Upper lobe of left lung (tissue), 6 donors: ENCODE results near the gene MRPL37. TPM values are rescaled to one million over a fixed set of nuclear protein-coding genes. Genes with fewer than 3 reads are reported as not detected.

Source experiments
- ATAC-seq, 2 donors: fragments of 200-7000 bp; cut with Tn5 transposase; one replicate each; pipeline ENCODE4 v1.9.1; 2022; ENCODE audit warnings: mild to moderate bottlenecking in 2 of 2, moderate library complexity in 2 of 2; ENCODE audit not compliant: low FRiP score in 2 of 2
- DNase-seq, 2 donors: peaks; one replicate each; pipeline ENCODE4 v3.0.0-alpha.2; 2019 to 2020
- H3K27ac ChIP-seq, 4 donors: fragments of 200-600 bp; sonication (generic); one replicate each; pipeline ENCODE4 v1.5.1; 2016 to 2019
- H3K27me3 ChIP-seq, 4 donors: fragments of 200-600 bp; sonication (generic); one replicate each; pipeline ENCODE4 v1.5.1; 2017 to 2019
- H3K36me3 ChIP-seq, 4 donors: fragments of 200-600 bp; sonication (generic); one replicate each; pipeline ENCODE4 v1.5.1; 2016 to 2019
- H3K4me1 ChIP-seq, 4 donors: fragments of 200-600 bp; sonication (generic); one replicate each; pipeline ENCODE4 v1.5.1; 2018 to 2019
- H3K4me3 ChIP-seq, 4 donors: fragments of 200-600 bp; sonication (generic); one replicate each; pipeline ENCODE4 v1.5.1; 2017 to 2019; ENCODE audit warnings: mild to moderate bottlenecking in 2 of 4, moderate library complexity in 1 of 4
- H3K9me3 ChIP-seq, 4 donors: fragments of 200-600 bp; sonication (generic); one replicate each; pipeline ENCODE4 v1.5.1; 2018 to 2019
- EP300 ChIP-seq, 4 donors: sonication (generic); formaldehyde crosslinking; IDR thresholded peaks; one replicate each; pipeline ENCODE4 v1.5.1; 2017; ENCODE audit warnings: antibody characterized with exemption in 4 of 4, control low read depth in 2 of 4
- POLR2A ChIP-seq, 4 donors: fragments of 450-650 bp; IDR thresholded peaks; one replicate each; pipeline ENCODE4 v1.5.1; 2016 to 2017; ENCODE audit warnings: antibody characterized with exemption in 4 of 4, mild to moderate bottlenecking in 2 of 4
- POLR2AphosphoS5 ChIP-seq, 2 donors: sonication (generic); formaldehyde crosslinking; IDR thresholded peaks; one replicate each; pipeline ENCODE4 v1.5.1; 2017; ENCODE audit warnings: antibody characterized with exemption in 2 of 2
- WGBS, 2 donors: methylation state at CpG; one replicate each; pipeline ENCODE4 v1.1.5; 2017 to 2018; 5-methylcytosine and 5-hydroxymethylcytosine counted together
- total RNA-seq, 6 donors: library from RNA; depleted of rRNA in 4 of 6; stranded (reverse); fragments of >200 nt in 4 of 6; gene quantifications; one replicate each; pipeline versions ENCODE4 v1.1.0 to v1.2.1, GENCODE V29; 2016 to 2021
- TF ChIP-seq, protein P1 (sequence below), 6 experiments: fragments of 450-650 bp in 4 of 6; fragments of 200-600 bp in 2 of 6; sonication (generic) in 2 of 6; IDR thresholded peaks; one replicate each; pipeline ENCODE4 v1.5.1; 2016 to 2019; ENCODE audit warnings: antibody characterized with exemption in 6 of 6
- donor health status: DM: no; HTN: no; CAD: no; lungs with moderate emphysema.
- donor health status: DM: no; HTN: yes; CAD: no; lungs with severe emphysema.

The MRPL37 gene
- total RNA-seq, 6 donors from 2014 or later: 33.2 to 58.2 (median 47.0) TPM

DNA sequence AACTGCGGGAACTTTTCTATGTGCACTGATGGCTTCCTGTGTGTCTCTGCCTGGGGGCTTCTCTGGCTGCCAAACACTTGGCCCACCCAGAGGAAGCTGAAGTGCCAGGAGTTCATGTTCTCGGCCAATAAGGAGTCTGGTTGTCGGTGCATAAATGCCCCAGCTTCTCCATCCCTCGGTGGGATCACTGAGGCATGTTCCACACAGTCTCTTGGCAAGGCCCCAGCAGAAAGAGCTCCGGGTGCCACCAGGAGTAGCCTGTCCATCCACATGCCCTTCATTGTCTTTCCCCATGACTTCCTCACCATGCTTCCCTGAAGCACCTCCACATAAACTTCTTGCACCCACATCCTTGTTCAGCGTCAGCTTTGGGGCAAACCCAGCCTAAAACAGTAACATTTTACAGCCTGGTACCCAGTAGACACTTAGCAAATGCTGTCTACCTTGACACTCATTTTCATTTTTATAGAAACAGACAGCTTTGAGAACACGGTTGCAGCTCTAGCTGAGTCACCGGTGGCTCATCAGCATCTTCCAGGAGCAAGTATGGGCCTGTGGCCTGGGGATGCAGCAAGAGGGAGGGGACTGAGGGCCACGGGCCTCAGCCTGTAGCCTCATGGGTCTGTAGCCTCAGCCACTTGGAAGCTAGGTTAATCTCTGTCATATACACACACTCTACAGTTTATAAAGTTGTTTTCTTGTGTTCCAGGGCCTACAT, 32.4 kb upstream of the MRPL37 start:
- no peak overlapping the region for H3K4me3 ChIP-seq
- H3K27ac ChIP-seq: no peak overlapping the region
- H3K27me3 ChIP-seq: no peaks in the 10 kb centered on the region
- WGBS, 2 donors: 91 to 92% methylated on average over 9 of the region's 9 CpGs
- DNase-seq (no peak), ATAC-seq (no peak)
- no peak for TF ChIP-seq POLR2AphosphoS5 (IDR thresholded peaks at IDR 0.05)
- no peak for TF ChIP-seq EP300 (IDR thresholded peaks at IDR 0.05)
- H3K4me1 ChIP-seq: no peaks in the 10 kb centered on the region
- H3K9me3 ChIP-seq: no peaks in the 10 kb centered on the region
- no peaks in the 10 kb centered on the region for H3K36me3 ChIP-seq

DNA sequence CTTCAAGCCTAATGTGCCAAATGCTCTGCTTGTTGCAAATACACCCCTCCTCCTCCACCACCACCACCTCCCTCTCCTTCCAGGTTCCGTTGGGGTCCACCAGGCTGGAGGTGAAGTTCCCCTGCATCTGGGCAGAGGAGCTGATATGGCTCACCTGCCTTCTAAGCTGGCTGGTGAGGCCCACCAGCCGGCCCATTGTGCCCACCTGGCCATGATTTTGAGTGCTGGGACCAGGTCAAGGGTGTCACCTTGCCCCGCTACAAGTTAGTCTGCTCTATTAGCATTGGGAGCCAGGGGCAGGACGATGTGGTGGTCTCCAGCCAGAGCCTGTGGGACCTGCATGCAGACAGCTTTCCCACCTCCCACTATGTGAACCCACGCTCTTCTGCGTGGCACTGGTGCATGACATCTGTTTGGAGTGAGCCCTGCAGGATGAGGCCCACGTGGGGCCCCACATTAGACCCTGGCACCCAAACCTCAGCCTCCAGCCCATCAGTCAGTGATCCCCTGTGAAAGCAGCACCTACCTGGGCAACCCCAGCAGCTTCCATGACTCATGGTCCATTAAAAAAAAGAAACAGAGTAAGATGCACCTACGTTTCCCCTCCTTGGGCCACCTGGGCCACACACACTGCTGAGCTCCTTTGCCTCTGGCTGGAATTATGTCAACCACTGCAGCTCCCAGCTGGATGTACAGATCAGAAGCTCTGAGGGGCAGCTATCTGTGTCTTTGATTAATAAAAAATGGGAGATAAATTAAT, 31.6 kb upstream of the MRPL37 start:
- Histone ChIP-seq H3K27me3 (no peaks in the 10 kb centered on the region), H3K27ac (no peak overlapping the region), H3K9me3 (no peaks in the 10 kb centered on the region), H3K36me3 (no peaks in the 10 kb centered on the region), H3K4me1 (no peaks in the 10 kb centered on the region), H3K4me3 (no peak overlapping the region)
- TF ChIP-seq POLR2AphosphoS5 (IDR thresholded peaks at IDR 0.05) (no peak), POLR2A (IDR thresholded peaks at IDR 0.05) (no peak), EP300 (IDR thresholded peaks at IDR 0.05) (no peak)
- TF ChIP-seq, protein P1, sequence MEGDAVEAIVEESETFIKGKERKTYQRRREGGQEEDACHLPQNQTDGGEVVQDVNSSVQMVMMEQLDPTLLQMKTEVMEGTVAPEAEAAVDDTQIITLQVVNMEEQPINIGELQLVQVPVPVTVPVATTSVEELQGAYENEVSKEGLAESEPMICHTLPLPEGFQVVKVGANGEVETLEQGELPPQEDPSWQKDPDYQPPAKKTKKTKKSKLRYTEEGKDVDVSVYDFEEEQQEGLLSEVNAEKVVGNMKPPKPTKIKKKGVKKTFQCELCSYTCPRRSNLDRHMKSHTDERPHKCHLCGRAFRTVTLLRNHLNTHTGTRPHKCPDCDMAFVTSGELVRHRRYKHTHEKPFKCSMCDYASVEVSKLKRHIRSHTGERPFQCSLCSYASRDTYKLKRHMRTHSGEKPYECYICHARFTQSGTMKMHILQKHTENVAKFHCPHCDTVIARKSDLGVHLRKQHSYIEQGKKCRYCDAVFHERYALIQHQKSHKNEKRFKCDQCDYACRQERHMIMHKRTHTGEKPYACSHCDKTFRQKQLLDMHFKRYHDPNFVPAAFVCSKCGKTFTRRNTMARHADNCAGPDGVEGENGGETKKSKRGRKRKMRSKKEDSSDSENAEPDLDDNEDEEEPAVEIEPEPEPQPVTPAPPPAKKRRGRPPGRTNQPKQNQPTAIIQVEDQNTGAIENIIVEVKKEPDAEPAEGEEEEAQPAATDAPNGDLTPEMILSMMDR (IDR thresholded peaks at IDR 0.05): no peak
- 84 to 90% methylated on average over 5 to 7 of the region's 8 CpGs for WGBS, 2 donors
- ATAC-seq (no peak), DNase-seq (no peak)

DNA sequence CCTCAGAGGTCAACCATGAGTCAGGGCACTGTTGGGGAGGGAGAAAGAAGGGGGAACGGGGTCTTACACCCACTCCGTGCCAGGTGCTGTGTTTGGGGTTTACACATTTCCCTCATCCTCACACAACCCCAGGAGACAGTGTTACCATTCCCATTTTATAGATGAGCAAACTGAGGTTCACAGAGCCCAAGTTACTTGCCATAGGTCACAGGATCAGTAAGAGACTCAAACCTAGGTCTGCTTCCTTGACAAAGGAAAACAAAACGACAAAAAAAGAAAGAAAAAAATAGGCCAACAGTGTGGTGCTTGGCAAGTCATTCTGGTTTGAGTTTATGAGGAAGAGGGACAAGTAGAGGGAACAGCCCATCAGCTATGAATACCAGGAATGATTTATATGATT, 30.9 kb upstream of the MRPL37 start:
- Histone ChIP-seq H3K4me1 (no peaks in the 10 kb centered on the region), H3K4me3 (no peak overlapping the region), H3K36me3 (no peaks in the 10 kb centered on the region), H3K27ac (no peak overlapping the region), H3K27me3 (no peaks in the 10 kb centered on the region), H3K9me3 (no peaks in the 10 kb centered on the region)
- WGBS, 2 donors: 74 to 81% methylated on average over 3 of the region's 3 CpGs
- DNase-seq (no peak), ATAC-seq (no peak)
- TF ChIP-seq EP300 (IDR thresholded peaks at IDR 0.05) (no peak), POLR2A (IDR thresholded peaks at IDR 0.05) (no peak), POLR2AphosphoS5 (IDR thresholded peaks at IDR 0.05) (no peak)
- TF ChIP-seq, protein P1 (IDR thresholded peaks at IDR 0.05): no peak

DNA sequence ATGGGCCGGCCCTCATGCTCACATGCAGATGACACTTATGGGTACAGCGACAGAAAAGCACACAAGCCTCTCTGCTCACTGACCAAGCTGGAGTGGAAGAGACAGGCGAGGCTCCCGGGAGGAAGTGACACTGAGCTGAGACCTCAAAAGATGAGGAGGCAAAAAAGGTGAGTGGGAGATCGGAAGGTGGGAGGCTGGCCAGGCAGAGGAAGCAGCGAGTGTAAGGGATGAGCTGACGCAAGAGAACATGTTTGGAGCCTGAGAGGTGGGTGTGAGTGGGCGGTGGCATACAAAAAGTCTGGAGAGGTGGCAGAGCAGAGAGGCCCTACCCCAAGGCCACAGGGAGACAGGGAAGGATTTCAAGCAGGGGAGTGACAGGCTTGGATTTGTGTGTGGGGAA, 29.0 kb upstream of the MRPL37 start:
- WGBS, 2 donors: 77 to 92% methylated on average over 8 of the region's 8 CpGs
- Histone ChIP-seq H3K27ac (no peak overlapping the region), H3K36me3 (no peaks in the 10 kb centered on the region), H3K4me1 (no peaks in the 10 kb centered on the region), H3K27me3 (no peaks in the 10 kb centered on the region), H3K4me3 (no peak overlapping the region), H3K9me3 (no peaks in the 10 kb centered on the region)
- no peak for ATAC-seq
- DNase-seq: no peak
- TF ChIP-seq POLR2A (IDR thresholded peaks at IDR 0.05) (no peak), POLR2AphosphoS5 (IDR thresholded peaks at IDR 0.05) (no peak), EP300 (IDR thresholded peaks at IDR 0.05) (no peak)
- TF ChIP-seq, protein P1 (IDR thresholded peaks at IDR 0.05): no peak

- ATAC-seq (no peak), DNase-seq (no peak)
- Histone ChIP-seq H3K4me1 (no peaks in the 10 kb centered on the region), H3K27me3 (no peaks in the 10 kb centered on the region), H3K36me3 (no peaks in the 10 kb centered on the region), H3K27ac (no peak overlapping the region), H3K9me3 (no peaks in the 10 kb centered on the region), H3K4me3 (no peak overlapping the region)
- 89 to 90% methylated on average over 8 of the region's 8 CpGs for WGBS, 2 donors
- TF ChIP-seq EP300 (IDR thresholded peaks at IDR 0.05) (no peak), POLR2A (IDR thresholded peaks at IDR 0.05) (no peak), POLR2AphosphoS5 (IDR thresholded peaks at IDR 0.05) (no peak)
- TF ChIP-seq, protein P1 (IDR thresholded peaks at IDR 0.05): no peak
Measured at GRCh38 chr1:54171606-54172005, 28.4 kb upstream of the MRPL37 start.
